Kidney glomerular epithelial cell (primary cell): ENCODE measurements around the gene SLC41A3.

Source experiments
- DNase-seq: peaks from one replicate; lab custom pipeline; 2025; lab: John Stamatoyannopoulos, UW

Gene SLC41A3

DNA sequence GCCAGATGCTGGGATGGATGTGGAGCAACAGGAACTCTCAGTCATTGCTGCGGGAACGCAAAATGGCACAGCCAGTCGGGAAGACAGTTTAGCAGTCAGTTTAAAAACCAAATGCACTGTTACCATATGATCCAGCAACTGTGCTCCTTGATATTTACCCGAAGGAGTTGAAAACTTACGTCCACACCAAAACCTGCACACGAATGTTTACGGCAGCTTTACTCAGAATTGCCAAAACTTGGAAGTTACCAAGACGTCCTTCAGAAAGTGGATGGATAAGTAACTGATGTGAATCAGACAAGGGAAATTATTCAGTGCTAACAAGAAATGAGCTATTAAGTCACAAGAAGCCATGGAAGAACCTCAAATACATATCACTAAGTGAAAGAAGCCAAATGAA, 36.1 kb upstream of the SLC41A3 start:
- no peak for DNase-seq

DNA sequence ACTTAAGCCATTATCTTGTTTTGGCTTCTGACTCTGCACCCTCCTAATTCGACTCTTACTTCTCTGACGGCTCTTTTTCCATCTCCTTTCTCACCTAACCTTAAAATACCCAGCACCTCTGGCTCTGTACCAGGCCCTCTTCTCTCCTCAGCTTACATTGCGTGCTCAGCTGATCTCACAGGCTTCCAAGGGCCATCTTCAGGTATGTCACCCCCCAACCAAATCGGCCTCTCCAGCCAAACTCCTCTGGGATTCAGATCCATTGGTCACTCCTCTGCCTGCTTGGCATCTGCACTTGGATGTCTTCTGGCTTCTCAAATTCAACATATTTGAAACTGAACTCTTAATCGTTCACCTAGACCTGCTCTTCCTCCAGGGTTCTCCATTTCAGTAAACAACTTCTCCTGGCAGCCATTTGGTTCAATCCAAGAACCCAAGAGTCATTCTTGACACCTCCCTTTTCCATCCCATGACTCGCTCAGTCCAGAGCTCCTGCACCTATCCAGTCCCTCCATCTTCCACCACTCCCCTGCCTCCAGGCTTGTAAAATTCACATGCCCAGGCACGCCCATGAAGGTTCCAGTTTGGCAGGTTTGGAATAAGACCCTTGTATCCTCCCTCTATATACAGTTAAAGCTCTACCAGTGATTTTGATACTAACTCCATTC, 35.2 kb upstream of the SLC41A3 start:
- no peak for DNase-seq

DNA sequence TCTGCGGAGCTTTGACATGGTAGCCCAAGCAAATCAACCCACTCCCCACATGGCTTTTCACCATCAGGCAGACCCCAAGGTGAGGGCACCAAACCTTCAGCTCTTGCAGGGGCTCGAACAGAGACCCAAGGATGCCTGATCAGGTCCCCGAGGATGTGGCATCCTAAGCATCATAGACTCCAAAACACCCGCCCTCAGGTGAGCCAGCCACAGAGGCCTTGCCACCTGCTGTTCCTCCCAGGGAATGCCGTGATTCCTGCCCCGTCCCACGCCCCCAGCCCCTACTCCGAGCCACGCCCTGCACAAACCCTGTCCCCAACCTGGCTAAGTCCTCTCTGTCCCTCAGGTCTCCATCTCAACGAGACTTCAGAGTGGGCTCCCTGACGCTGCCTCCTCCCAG, 34.7 kb upstream of the SLC41A3 start:
- no peak for DNase-seq

DNA sequence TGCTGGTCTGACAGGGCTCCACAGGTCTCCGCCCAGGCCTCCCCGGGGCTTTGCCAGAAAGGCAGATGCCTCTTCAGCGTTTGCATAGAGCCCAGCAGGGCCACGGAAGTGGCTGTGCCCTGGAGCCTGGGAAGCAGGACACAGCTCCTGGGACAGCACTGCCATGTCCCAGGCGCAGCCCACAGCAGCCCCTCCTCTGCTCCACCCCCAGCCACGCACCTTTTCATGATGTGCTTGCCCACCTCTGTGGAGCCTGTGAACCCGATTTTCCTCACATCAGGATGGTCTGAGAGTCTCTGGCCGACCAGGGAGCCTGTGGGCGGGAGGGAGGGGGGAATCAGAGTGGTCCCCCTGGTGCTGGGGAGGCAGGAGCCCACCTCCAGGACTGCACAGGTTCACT, 33.9 kb upstream of the SLC41A3 start:
- no peak for DNase-seq

DNA sequence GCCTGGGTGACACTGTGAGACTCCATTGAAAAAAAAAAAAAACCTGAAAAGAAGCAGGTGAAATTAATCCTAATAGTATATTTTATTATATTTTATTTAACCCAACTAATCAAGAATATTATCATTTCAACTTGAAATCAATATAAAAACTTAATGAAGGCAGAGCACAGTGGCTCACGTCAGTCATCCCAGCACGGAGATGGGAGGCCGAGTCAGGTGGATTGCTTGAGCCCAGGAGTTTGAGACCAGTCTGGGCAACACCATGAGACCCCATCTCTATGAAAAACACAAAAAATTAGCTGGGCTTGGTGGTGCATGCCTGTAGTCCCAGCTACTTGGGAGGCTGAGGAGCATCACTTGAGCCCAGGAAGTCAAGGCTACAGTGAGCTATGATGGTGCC, 33.3 kb upstream of the SLC41A3 start:
- DNase-seq: no peak

DNA sequence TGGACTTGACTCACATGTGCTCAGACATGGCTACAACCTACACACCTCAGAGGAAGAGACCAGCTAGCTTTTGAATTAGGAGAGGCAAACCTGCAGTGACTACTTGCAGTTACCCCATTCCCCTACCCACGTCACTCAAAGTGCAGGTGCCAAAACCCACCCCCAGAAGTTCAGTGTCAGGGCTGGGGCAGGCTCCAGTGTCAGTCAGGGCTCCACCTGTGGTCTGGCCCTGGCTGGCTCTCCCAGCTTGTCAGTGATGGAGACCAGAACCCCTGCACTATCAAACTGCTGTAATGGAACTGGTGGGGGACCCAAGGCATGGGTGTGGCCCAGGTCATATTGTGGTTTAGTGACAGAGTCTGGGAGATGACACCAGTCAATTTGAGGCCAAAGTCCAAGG, 32.6 kb upstream of the SLC41A3 start:
- no peak for DNase-seq

DNA sequence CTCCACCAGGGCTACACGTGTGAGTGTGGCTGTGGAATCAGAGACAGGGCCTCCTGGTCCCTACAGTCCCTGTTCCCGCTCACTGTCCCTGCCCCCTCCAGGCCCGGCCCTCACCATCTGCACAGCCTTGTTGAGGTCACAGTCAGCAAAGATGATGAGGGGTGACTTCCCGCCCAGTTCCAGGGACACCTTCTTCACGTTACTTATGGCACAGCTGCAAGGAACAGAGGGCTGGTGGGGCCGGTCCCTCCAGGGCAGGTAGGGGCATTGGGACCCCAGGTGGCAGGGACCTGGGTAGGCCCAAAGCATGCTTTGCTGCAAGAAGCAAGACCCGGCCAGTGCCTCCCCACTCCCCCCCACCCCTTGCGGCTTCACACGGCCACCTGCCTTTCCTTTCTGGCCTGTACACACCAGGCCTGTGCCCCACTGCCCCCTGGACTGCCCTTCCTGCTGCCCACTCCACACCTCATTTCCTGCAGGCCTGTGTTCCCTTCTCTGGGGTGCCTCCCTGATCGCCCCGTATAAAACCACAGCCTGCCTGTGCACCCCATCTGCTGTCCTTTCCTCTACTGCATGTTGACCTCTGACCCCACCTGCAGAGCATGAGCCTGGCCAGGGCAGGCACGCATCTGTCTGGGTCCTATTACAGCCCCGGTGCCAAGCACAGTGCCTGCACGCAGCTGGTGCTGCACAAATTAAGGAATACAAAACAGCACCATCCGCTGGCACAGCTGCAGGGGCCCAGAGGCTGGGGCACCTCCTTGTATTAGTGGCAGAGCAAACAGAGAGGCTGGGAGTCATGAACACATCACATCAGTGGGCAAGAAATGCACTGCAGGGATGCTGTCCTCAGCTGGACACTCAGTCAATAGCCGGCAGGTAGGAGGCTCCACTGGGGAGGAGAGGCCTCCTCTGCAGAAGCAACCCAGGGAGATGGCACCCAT, 30.8 kb upstream of the SLC41A3 start:
- DNase-seq: no peak

DNA sequence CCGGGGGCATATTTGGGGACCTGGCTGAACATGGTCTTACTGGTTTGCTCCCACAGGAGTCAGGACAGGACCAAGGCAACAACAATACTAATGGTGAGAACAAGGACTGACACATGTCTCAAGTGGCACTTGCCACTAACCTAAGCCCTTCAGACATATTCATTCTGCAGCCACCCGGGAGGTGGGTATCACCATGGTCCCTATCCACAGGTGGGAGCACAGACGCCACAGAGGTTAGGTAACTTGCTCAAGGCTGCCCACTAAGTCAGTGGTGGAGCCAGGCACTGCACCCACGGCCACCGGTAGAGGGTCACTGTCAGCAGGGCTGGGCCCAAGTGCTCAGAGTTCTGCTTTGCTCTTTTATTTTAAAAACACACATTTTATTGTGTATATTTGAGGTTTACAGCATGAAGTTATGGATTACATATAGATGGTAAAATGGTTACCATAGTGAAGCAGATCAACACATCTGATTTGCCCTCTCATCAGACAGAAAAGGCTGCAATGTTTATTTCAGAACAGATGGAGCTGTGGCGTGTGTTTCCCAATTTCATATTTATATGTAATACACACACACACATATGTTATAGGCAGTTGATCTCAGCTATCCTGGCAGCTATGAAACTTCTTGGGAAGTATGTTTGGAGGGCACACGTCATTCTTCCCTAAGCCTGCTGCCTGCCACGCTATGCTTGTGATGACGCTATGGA, 30.0 kb upstream of the SLC41A3 start:
- no peak for DNase-seq

DNA sequence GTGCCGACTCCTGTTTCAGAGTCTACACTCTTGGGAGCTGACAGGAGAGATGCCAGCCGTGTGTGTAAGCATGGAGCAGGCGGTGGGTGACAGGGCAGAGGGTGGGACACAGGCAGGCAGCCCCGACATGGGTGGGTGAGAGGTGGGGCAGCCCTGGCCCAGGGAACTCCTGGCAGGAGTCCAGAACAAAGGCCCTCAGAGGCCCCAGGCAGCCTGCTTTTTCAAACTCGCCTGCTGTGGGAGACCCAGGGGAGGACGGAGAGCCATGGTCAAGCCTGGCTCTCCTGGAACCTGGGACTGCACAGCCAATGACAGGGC, 29.3 kb upstream of the SLC41A3 start:
- no peak for DNase-seq

DNA sequence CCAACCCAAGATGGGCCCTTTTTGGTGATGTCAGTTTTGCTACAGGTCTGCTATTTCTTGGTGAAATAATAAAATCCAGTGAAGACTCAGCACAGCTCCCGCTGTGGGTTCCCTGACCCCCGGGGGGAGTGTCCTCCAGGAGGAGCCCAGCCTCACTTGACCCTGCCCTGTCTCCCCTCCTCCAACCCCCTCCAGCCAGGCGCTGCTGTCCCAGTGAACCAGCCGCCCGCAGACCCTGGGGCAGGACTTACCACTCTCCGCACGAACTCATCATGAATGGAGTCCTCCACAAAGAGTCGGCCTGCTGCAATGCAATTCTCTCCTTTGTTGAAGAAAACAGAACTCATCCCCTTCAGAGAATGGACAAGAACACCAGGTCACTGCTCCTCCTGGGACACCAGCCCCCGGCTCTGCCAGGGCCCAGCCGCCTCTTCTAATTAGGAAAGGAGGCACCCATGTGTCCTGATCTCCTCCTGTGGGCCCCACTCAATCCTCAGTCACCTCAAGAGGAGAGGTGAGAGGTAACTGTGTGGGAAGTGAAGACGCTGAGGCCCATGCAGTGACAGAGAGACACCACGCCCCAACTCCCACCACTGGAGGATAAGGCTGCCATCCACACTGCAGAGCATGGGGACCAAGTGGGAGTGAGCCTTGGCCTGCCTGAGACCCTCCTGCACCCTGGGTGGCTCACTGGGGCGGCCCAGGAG, 28.8 kb upstream of the SLC41A3 start:
- no peak for DNase-seq

DNA sequence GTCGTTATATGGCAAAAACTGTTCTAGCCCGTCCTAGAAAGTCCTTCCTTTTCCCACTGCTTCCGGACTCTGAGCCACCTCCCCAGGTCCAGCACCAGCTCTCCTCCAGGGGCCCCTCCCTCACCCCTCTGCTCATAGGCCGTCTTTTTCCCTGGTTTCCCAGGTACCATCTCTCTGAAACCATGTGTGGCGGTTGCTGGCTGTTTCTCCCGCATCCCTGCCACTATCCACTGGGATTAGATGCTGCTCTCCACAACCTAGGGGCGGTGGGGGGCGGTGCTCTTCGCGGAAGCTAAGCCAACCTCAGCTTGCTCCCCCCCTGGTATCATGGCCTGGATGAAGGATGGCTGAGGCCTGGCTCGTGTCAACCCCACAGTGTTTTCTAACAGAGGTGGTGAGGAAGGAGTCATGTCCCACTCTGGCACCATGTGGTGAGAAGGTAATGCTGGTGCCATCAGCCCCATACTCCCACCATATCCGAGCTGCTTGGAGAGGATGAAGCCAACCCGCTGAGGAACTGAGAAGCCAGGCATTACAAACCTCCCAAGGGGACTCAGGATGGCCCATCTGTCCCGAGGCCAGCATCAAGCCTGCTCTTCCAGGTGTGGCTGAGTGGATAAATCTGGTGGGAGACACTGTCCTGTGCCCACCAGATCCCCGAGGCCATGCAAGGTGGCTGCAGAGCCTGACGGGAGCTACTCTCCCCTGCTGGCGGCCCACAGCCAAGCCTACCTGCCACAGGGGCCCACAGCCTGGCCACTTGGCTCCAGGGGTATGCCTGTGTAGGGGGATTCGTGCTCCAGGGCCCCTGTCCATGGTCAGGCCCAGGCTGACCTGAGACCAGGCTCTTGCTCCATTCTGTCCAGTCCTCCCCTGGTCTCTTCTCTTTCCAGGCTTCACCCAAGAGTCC, 27.9 kb upstream of the SLC41A3 start:
- DNase-seq: no peak

DNA sequence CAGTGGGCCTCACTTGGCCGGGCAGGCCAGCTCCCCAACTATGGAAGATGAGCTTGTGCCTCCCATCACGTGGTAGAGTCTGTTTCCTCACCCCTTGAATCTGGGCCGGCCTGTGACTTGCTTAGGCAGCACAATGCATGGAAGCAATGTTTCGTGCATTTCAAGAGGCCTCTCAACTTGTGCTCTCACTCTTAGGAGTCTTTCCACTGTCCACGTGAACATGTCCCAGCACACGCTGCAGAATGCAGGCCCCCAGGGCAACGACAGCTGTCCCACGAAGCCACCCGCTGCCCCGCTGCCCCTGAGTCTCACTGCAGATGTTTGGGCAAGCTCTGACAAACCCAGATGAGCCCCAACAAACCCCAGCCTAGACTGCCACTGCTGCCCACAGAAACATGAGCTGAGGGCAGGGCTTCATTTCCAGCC, 27.2 kb upstream of the SLC41A3 start:
- no peak for DNase-seq

DNA sequence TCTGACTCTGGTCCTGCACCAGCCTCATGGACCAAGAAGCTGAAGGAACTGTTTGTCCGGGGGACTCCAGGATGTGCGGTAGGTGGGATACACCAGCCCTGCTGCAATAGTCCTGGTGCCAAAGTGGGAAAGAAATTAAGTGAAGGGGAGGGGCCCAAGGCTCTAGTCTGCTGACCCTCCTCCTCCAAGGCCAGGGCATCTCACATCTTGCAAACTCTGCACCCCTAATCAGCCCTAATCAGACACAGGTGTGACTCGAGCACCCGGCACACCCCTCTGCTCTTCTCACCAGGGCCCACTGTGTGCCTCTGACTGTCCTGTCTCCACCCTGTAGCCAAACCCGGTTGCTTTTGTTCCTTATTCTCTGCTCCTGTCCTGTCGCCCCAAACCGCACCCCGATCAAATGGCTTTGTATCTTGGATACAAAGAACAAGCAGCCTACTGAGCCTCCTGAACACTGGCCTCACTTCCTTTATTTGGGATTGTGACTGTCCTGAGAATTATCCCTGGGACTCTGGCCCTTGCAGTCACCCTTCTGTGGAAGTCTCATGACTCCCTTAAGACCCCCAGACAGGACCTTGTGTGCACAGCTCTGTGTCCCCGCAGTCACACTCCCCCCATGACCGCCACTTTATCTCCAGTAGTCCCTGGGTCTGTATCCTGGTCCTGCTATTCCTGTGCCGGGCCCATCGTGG, 26.7 kb upstream of the SLC41A3 start:
- DNase-seq: no peak

DNA sequence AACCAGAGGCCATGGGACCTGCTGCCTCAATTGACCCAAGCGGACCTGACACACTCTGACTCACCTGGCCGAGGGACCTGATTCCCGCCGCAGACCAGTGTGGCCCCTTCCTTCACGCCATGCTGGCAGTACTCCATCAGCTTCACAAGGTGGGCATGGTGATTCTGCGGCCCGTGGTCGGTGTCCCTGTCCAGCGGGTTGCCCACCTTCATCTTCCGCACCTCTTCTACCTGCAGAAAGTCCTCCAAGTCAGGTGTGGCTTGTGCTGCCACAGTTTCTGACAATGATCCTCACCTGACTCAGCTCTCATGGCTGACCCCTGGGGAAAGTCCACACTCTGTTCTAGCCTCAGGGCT, 25.9 kb upstream of the SLC41A3 start:
- DNase-seq: no peak

DNA sequence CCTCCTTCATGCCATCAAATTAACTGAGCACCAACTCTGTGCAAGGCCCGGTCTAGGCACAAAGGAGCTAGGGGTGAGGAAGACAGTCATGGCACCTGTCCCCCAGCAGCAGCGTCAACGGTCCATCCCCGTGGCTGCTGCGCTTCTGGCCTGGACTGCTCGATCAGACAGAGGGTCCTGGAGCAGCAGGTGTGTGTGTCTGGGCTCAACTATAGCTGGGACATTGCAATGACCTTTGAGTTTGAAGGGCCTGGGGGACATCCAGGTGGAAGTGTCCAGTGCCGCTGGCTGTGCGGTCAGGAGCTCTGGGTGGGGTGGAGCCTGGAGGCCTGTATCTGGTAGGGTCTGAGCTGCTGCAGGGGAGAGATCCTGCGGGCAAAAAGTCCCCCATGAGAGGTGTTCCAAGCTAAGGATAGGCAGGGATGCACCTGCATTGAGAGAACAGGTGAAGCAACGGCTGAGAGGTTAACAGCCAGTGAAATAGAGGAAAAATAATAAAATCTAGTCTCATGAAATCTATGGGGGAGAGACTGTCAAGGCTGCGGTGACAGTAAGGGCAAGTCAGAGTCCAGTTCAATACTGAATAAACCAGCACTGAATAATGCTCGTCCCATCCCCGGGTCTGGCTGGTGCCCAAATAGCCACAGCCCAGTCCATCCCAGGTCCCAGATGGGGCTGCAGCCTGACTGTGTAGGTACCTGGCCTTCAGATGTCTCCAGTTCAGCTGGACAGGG, 25.4 kb upstream of the SLC41A3 start:
- DNase-seq: no peak

DNA sequence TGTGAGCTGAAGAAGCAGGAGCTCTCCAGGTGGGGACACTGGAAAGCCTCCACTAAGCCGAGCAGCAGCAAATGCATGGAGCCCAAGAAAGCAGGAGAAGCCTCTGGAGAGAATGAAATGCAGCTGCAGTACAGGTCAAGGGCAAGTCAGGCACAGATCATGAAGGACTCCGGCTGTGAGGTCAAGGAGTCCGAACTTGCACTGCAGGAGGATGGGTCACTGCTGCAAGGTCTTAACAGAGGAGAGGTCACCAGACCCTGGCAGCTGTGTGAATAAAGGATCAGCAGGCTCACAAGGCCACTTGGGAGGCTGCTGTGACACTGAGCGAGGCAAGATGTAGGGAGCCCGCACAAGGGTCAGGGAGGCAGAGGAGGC, 24.7 kb upstream of the SLC41A3 start:
- no peak for DNase-seq

DNA sequence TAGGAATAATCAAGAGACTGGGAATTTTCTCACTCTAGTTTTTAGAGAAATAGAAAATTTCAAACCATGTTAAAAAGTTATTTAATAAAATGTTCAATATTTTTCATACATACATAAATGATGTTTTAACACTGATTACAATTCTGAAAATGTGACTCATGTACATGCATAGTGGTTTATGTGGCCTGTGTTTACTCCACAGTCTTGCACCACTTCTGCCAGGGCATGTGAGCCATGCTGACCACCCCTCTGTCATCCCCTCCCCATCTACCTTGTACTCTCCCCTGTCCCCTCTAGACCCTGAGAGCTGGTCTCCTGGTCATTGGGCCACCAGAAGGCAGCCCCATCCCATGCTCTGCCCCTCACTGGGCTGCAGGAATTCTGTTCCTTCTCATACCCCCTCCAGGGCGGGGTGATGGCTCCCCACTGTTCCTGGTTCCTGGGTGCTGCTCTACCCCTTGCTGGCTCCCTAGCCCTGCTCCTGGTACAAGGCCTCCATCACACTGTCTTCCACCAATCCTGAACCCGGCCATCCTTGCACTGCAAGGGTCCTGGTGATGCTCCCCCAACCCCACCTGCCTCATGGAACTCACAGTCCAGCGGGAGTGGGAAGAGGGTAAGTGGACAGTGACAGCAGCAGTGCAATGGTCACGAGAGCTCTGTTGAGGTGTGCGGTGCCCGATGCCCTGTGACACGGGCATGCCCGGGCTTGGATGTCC, 24.2 kb upstream of the SLC41A3 start:
- no peak for DNase-seq

DNA sequence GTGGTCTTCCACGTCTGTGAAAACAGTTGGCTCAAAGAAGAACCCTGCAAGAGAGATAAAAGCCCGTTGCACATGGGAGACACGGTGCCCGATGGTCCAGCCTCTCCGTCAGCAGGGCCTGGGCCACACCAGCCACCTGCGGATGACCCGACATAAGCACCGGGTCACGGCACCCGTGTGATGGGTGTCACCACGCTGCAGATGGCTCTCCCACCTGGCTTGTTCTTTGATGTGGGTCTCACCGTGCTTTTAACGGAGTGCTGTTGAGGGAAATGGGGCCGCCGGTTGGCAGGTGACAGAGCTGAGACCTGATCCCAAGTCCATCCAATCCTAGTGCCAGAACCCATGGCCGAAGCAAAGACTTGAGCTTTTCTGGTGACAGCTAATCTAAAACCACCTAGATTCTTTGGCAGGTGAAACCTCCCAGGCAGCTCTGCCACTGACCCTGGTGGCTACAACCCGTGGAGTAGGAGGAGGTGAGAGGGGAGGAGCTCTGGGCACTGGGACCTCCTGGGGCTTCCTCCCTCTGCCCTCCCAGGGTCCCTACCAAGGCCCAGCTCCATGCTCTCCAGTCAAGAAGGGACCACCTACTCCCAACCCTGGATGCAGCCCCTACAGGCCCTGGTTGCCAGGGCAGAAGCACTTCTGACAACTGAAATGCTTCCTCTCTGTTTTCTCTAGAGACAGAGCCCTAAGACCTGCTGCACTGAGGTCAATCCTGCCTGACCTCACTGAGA, 23.4 kb upstream of the SLC41A3 start:
- DNase-seq: no peak
